Stimulated activated naive CD8-positive, alpha-beta T cell treated with anti-CD3 and anti-CD28 coated beads, Interleukin-15, Interleukin-2, amounts not matched to agents 100 ng/mL and 50 ng/mL, for 24 hours (primary cell): ENCODE results near the gene IL22RA1.

ENCODE experiments used
- H3K27ac Mint-ChIP-seq: one replicate; pipeline ENCODE4 v1.8.0; 2021; ENCODE audit warnings: mild to moderate bottlenecking, mixed read lengths
- H3K27me3 Mint-ChIP-seq: one replicate; pipeline ENCODE4 v1.8.0; 2021; ENCODE audit warnings: mixed read lengths
- H3K36me3 Mint-ChIP-seq: one replicate; pipeline ENCODE4 v1.8.0; 2021; ENCODE audit warnings: low read depth, mixed read lengths
- H3K4me1 Mint-ChIP-seq: one replicate; pipeline ENCODE4 v1.8.0; 2021; ENCODE audit warnings: low read depth, mixed read lengths
- H3K4me3 Mint-ChIP-seq: one replicate; pipeline ENCODE4 v1.8.0; 2021; ENCODE audit warnings: mild to moderate bottlenecking, mixed read lengths
- H3K9me3 Mint-ChIP-seq: one replicate; pipeline ENCODE4 v1.8.0; 2021; ENCODE audit warnings: mixed read lengths

Gene IL22RA1

DNA sequence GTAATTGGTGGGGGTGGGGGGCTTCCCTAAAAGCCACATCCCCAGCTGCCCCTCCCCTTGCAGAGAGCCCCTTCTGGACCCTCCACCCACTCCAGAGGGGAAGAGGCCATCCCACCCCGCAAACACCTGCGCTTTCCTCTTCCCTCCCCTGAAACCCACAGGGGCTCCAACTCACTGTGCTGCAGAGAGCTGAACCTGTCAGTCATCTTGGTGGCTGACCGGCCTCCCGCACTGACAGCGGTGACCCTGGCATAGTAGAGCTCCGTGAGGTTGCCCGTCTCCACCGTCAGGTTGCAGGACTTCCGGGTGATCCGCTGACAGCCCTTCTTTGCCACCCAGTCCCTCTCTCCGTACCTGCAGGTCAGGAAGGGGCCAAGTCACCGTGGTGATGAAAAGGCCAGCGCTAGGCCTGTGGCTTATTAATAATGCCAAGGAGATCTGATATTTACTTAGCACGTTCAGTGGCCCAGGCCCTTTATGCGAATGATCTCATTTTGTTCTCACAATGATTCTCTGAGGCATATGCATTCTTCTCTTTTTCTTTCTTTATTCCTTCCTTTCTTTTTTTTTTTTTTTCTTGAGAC lies 5.9 kb downstream of the IL22RA1 start:
- H3K36me3 Mint-ChIP-seq, result no peaks in the 10 kb centered on the region
- H3K9me3 Mint-ChIP-seq, result peaks cover 5% of the 10 kb centered on the region
- H3K27ac Mint-ChIP-seq, result no peak overlapping the region
- H3K4me1 Mint-ChIP-seq, result no peaks in the 10 kb centered on the region
- no peak overlapping the region for H3K4me3 Mint-ChIP-seq
- H3K27me3 Mint-ChIP-seq, result peaks cover 7% of the 10 kb centered on the region

GRCh38 chr1:24134376-24134775 lies 8.6 kb downstream of the IL22RA1 start:
- peaks cover 10% of the 10 kb centered on the region for H3K9me3 Mint-ChIP-seq
- H3K4me1 Mint-ChIP-seq, result no peaks in the 10 kb centered on the region
- H3K27ac Mint-ChIP-seq, result no peak overlapping the region
- H3K36me3 Mint-ChIP-seq, result no peaks in the 10 kb centered on the region
- H3K4me3 Mint-ChIP-seq, result no peak overlapping the region
- peaks cover 7% of the 10 kb centered on the region for H3K27me3 Mint-ChIP-seq

GRCh38 chr1:24133819-24134218 lies 9.1 kb downstream of the IL22RA1 start:
- no peaks in the 10 kb centered on the region for H3K4me1 Mint-ChIP-seq

GRCh38 chr1:24130385-24130784 lies 12.6 kb downstream of the IL22RA1 start:
- Mint-ChIP-seq H3K4me3 (no peak overlapping the region), H3K36me3 (no peaks in the 10 kb centered on the region), H3K4me1 (no peaks in the 10 kb centered on the region), H3K27ac (no peak overlapping the region), H3K27me3 (peaks cover 7% of the 10 kb centered on the region), H3K9me3 (peaks cover 12% of the 10 kb centered on the region)

More at GRCh38 chr1:24133819-24134218, 9.1 kb downstream of the IL22RA1 start:
- no peaks in the 10 kb centered on the region for H3K36me3 Mint-ChIP-seq
- no peak overlapping the region for H3K27ac Mint-ChIP-seq
- H3K9me3 Mint-ChIP-seq, result peaks cover 14% of the 10 kb centered on the region
- no peak overlapping the region for H3K4me3 Mint-ChIP-seq
- H3K27me3 Mint-ChIP-seq, result peaks cover 7% of the 10 kb centered on the region

GRCh38 chr1:24127801-24128363 lies 15.1 kb downstream of the IL22RA1 start:
- Mint-ChIP-seq H3K27ac (no peak overlapping the region), H3K36me3 (no peaks in the 10 kb centered on the region), H3K4me1 (no peaks in the 10 kb centered on the region), H3K9me3 (peaks cover 8% of the 10 kb centered on the region), H3K4me3 (no peak overlapping the region), H3K27me3 (peaks cover 4% of the 10 kb centered on the region)

DNA sequence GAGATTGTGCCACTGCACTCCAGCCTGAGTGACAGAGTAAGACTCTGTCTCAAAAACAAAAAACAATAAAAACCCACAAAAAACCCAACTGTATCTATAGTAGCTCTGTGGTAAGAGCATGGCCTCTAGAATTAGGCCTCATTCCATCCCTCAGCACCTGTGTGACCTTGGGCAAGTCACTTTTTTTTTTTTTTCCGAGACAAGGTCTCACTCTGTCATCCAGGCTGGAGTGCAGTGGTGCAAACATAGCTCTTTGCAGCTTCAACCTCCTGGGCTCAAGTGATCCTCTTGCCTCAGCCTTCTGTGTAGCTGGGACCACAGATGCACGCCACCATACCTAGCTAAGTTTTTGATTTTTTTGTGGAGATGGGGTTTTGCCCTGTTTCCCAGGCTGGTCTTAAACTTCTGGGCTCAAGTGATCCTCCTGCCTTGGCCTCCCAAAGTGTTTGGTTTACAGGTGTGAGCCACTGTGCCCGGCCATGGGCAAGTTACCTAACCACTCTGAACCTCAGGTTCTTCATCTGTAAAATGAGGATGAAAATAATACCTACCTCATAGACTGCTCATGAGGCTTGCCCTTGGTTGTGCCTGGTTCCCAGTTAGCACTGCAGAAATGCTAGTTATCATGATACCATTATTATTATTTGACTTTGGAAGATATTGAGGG lies 15.7 kb downstream of the IL22RA1 start:
- no peak overlapping the region for H3K27ac Mint-ChIP-seq
- H3K4me3 Mint-ChIP-seq, result no peak overlapping the region
- no peaks in the 10 kb centered on the region for H3K27me3 Mint-ChIP-seq
- no peaks in the 10 kb centered on the region for H3K4me1 Mint-ChIP-seq
- H3K36me3 Mint-ChIP-seq, result no peaks in the 10 kb centered on the region
- peaks cover 8% of the 10 kb centered on the region for H3K9me3 Mint-ChIP-seq

GRCh38 chr1:24126672-24127023 lies 16.3 kb downstream of the IL22RA1 start:
- H3K9me3 Mint-ChIP-seq, result peaks cover 8% of the 10 kb centered on the region
- H3K36me3 Mint-ChIP-seq, result no peaks in the 10 kb centered on the region
- H3K27me3 Mint-ChIP-seq, result no peaks in the 10 kb centered on the region
- no peaks in the 10 kb centered on the region for H3K4me1 Mint-ChIP-seq
- H3K4me3 Mint-ChIP-seq, result no peak overlapping the region
- H3K27ac Mint-ChIP-seq, result no peak overlapping the region

DNA sequence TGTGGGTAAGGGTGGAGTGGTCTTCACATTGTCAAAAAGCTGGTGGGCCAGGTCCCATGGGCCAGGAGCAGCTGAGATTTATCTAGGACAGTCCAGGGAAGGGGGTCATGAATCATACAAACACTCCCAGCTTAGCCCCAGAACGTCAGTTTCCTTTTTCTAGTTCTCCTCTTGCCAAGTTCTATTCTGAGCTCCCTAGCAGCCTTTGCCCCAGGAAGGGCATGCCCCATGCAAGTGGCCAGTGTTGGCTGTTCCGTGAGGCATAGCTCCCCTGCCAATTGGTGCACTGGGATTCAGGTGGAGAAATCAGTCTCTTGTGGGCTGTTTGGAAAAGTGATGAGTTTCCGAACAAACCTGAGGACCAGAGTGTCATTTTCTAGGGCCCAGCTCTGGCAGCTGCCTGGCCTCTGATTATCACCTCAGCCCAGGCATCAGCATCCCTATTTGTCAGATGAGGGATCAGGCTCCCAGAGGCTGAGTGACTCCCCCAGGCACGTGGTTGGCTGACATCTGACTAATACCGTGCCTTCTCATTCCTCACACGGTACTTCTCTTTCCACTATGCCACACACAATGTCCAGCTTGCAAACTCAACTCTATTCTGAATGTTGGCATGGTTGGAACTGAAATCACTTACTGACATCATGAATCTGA lies 16.8 kb downstream of the IL22RA1 start:
- Mint-ChIP-seq H3K4me1 (no peaks in the 10 kb centered on the region), H3K27me3 (no peaks in the 10 kb centered on the region), H3K27ac (no peak overlapping the region), H3K4me3 (no peak overlapping the region), H3K9me3 (peaks cover 8% of the 10 kb centered on the region), H3K36me3 (no peaks in the 10 kb centered on the region)

GRCh38 chr1:24125456-24125855 lies 17.5 kb downstream of the IL22RA1 start:
- H3K36me3 Mint-ChIP-seq, result no peaks in the 10 kb centered on the region
- no peaks in the 10 kb centered on the region for H3K27me3 Mint-ChIP-seq
- no peak overlapping the region for H3K27ac Mint-ChIP-seq
- no peaks in the 10 kb centered on the region for H3K4me1 Mint-ChIP-seq
- no peak overlapping the region for H3K4me3 Mint-ChIP-seq
- H3K9me3 Mint-ChIP-seq, result peaks cover 8% of the 10 kb centered on the region

- Mint-ChIP-seq H3K9me3 (peaks cover 8% of the 10 kb centered on the region), H3K4me1 (no peaks in the 10 kb centered on the region), H3K4me3 (no peak overlapping the region), H3K27ac (no peak overlapping the region), H3K36me3 (no peaks in the 10 kb centered on the region), H3K27me3 (no peaks in the 10 kb centered on the region)
Observed at GRCh38 chr1:24124980-24125379, 18.0 kb downstream of the IL22RA1 start.

GRCh38 chr1:24123611-24124010 lies 19.3 kb downstream of the IL22RA1 start:
- Mint-ChIP-seq H3K27me3 (no peaks in the 10 kb centered on the region), H3K4me1 (no peaks in the 10 kb centered on the region), H3K27ac (no peak overlapping the region), H3K4me3 (no peak overlapping the region), H3K9me3 (no peaks in the 10 kb centered on the region), H3K36me3 (no peaks in the 10 kb centered on the region)

DNA sequence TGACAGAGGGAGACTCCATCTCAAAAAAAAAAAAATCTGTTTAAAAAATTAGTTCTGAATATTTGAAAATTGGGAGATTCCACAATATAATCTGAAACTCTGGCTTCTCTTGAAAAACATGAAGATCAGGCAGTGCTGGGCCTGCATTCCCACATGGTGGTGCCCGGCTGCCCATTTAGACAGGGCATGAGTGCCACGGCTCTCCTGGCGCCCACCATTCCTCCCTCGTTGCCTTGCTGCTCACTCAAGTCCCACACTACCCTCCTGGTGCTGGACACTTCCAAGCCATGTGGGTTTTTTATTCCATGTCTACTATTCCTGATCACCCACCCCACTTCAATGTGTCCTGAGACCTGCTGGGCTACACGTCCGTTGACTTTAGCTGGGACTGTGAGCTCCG lies 20.2 kb downstream of the IL22RA1 start:
- Mint-ChIP-seq H3K36me3 (no peaks in the 10 kb centered on the region), H3K27ac (no peak overlapping the region), H3K27me3 (peaks cover under 1% of the 10 kb centered on the region), H3K9me3 (no peaks in the 10 kb centered on the region), H3K4me3 (no peak overlapping the region), H3K4me1 (no peaks in the 10 kb centered on the region)

DNA sequence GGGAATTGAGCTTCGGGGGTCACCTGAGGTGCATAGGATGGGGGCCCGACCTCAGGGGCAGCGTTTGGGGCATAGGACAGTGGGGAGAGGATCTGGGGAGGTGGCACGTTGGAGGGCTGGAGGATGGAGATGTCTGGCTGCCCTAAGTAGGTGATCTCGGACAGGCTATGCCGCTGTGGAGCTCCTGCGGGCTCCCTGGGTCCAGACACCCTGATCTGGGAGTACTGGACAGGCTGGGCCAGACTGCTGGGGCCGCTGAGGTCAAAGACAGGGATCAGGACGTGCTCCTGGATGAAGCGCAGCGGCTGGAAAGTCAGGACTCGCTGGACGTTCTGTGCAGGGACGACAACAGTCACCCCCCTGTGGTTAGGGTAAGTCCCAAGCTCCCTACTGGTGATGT lies 21.5 kb downstream of the IL22RA1 start:
- H3K4me1 Mint-ChIP-seq, result no peaks in the 10 kb centered on the region
- peaks cover 7% of the 10 kb centered on the region for H3K27me3 Mint-ChIP-seq
- no peak overlapping the region for H3K4me3 Mint-ChIP-seq
- no peaks in the 10 kb centered on the region for H3K36me3 Mint-ChIP-seq
- no peak overlapping the region for H3K27ac Mint-ChIP-seq
- no peaks in the 10 kb centered on the region for H3K9me3 Mint-ChIP-seq

GRCh38 chr1:24120965-24121364 lies 22.0 kb downstream of the IL22RA1 start:
- Mint-ChIP-seq H3K9me3 (no peaks in the 10 kb centered on the region), H3K4me1 (no peaks in the 10 kb centered on the region)

More at GRCh38 chr1:24120965-24121364, 22.0 kb downstream of the IL22RA1 start:
- Mint-ChIP-seq H3K27ac (no peak overlapping the region), H3K4me3 (no peak overlapping the region), H3K36me3 (no peaks in the 10 kb centered on the region), H3K27me3 (peaks cover 7% of the 10 kb centered on the region)
